ENCODE measurements around the gene FOXM1. TPM values are rescaled to one million over a fixed set of nuclear protein-coding genes. Genes with fewer than 3 reads are reported as not detected.

Gene FOXM1
- total and polyA plus RNA-seq, 2 of the 13 experiments (the other 11 are each of a cell fraction or from before 2014, with no cell fraction given): 17.1 to 25.9 TPM

- TF ChIP-seq ZNF280D (CRISPR knock-in tag; IDR thresholded peaks at IDR 0.05): no peak
- TF ChIP-seq ZNF589 (CRISPR knock-in tag; conservative IDR thresholded peaks at IDR 0.05): no peak
- TF ChIP-seq ZNF660 (CRISPR knock-in tag; IDR thresholded peaks at IDR 0.05; ENCODE audit: borderline replicate concordance, low read depth): no peak
- no peak for TF ChIP-seq RNF2 (conservative IDR thresholded peaks at IDR 0.05; ENCODE audit: low read depth)
- no peak for TF ChIP-seq ZNF225 (CRISPR knock-in tag; IDR thresholded peaks at IDR 0.05)
- TF ChIP-seq SNAI1 (CRISPR knock-in tag; IDR thresholded peaks at IDR 0.05; ENCODE audit: borderline replicate concordance): no peak
- no peak for TF ChIP-seq ZBTB3 (CRISPR knock-in tag; IDR thresholded peaks at IDR 0.05; ENCODE audit: borderline replicate concordance, low read depth)
- TF ChIP-seq ZNF205 (CRISPR knock-in tag; IDR thresholded peaks at IDR 0.05): no peak
- TF ChIP-seq MED13 (CRISPR knock-in tag; IDR thresholded peaks at IDR 0.05): 0 out of 2 replicates have a peak, but pooled peaks have one; percentile 36
- TF ChIP-seq, protein P1, sequence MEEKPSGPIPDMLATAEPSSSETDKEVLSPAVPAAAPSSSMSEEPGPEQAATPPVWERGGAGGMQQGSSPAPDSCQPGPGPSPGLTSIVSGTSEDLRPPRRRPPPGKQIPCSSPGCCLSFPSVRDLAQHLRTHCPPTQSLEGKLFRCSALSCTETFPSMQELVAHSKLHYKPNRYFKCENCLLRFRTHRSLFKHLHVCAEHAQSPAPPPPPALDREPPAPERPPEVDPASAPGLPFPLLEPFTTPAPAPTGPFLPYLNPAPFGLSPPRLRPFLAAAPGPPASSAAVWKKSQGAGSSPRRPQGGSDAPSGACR (CRISPR knock-in tag; IDR thresholded peaks at IDR 0.05): no peak
- TF ChIP-seq HNF4A (CRISPR knock-in tag; IDR thresholded peaks at IDR 0.05): 0 out of 2 replicates have a peak, but pooled peaks have one; percentile 2
- no peak for TF ChIP-seq PATZ1 (CRISPR knock-in tag; IDR thresholded peaks at IDR 0.05)
- TF ChIP-seq ZNF17 (CRISPR knock-in tag; IDR thresholded peaks at IDR 0.05): no peak
- TF ChIP-seq GATAD1 (CRISPR knock-in tag; IDR thresholded peaks at IDR 0.05): no peak
- TF ChIP-seq GABPA (IDR thresholded peaks at IDR 0.05; ENCODE audit: low read depth, low read length): no peak
- no peak for TF ChIP-seq GABPA (CRISPR knock-in tag; IDR thresholded peaks at IDR 0.05; ENCODE audit: low read depth)
- TF ChIP-seq NCOA5 (CRISPR knock-in tag; IDR thresholded peaks at IDR 0.05): no peak
- no peak for TF ChIP-seq HMGA1 (CRISPR knock-in tag; conservative IDR thresholded peaks at IDR 0.05)
- TF ChIP-seq, protein P2, sequence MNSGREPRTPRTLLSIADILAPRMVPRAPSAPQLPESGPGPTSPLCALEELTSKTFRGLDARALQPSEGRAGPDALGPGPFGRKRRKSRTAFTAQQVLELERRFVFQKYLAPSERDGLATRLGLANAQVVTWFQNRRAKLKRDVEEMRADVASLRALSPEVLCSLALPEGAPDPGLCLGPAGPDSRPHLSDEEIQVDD (CRISPR knock-in tag; IDR thresholded peaks at IDR 0.05; ENCODE audit: borderline replicate concordance): no peak
- no peak for TF ChIP-seq HDAC6 (IDR thresholded peaks at IDR 0.05; ENCODE audit: low read depth, low read length)
- peak; percentile 48; the same call in 1 of the 2 replicates for TF ChIP-seq ZNF777 (CRISPR knock-in tag; IDR thresholded peaks at IDR 0.05)
- no peak for TF ChIP-seq HCFC1 (IDR thresholded peaks at IDR 0.05; ENCODE audit: low read depth, low read length)
- no peak for TF ChIP-seq ZBTB1 (CRISPR knock-in tag; IDR thresholded peaks at IDR 0.05; ENCODE audit: borderline replicate concordance)
- no peak for TF ChIP-seq NFIC (IDR thresholded peaks at IDR 0.05; ENCODE audit: low read length)
- no peak for TF ChIP-seq SRSF1 (optimal IDR thresholded peaks at IDR 0.05; ENCODE audit: low read depth, low read length)
Observed at GRCh38 chr12:2891240-2892053, 14.5 kb upstream of the FOXM1 start (continued).
